Right lobe of liver (tissue), 4 donors: ENCODE data around the gene RECK.

Experiments
- CTCF ChIP-seq, 4 donors: fragments of 200-600 bp in 3 of 4; fragments of 450-650 bp in 1 of 4; IDR thresholded peaks; one replicate each; pipeline versions ENCODE4 v1.5.1 to v1.8.0; 2016 to 2022; ENCODE audit warnings: antibody characterized with exemption in 4 of 4, mild to moderate bottlenecking in 2 of 4
- POLR2A ChIP-seq: fragments of 450-650 bp; IDR thresholded peaks from one replicate; pipeline ENCODE4 v1.6.1; 2017; ENCODE audit warnings: antibody characterized with exemption, mild to moderate bottlenecking
- donor health status: DM: no; HTN: no; CAD: no.
- donor health status: DM: no; HTN: no; CAD: no.
- donor health status: DM: no; HTN: yes; CAD: no.

GRCh38 chr9:36063804-36064447, 27.2 kb downstream of the RECK start:
- TF ChIP-seq POLR2A (no peak), CTCF (IDR thresholded peaks at IDR 0.05) (no peak)
